Measurements from ENCODE around the gene CHCHD5.
A peak's percentile ranks its signal among the peaks of the same experiment; 100 is the strongest.

Gene CHCHD5

GRCh38 chr2:112626604-112627059 lies 42.2 kb downstream of the CHCHD5 start:
- peak; percentile 59 for DNase-seq

DNA sequence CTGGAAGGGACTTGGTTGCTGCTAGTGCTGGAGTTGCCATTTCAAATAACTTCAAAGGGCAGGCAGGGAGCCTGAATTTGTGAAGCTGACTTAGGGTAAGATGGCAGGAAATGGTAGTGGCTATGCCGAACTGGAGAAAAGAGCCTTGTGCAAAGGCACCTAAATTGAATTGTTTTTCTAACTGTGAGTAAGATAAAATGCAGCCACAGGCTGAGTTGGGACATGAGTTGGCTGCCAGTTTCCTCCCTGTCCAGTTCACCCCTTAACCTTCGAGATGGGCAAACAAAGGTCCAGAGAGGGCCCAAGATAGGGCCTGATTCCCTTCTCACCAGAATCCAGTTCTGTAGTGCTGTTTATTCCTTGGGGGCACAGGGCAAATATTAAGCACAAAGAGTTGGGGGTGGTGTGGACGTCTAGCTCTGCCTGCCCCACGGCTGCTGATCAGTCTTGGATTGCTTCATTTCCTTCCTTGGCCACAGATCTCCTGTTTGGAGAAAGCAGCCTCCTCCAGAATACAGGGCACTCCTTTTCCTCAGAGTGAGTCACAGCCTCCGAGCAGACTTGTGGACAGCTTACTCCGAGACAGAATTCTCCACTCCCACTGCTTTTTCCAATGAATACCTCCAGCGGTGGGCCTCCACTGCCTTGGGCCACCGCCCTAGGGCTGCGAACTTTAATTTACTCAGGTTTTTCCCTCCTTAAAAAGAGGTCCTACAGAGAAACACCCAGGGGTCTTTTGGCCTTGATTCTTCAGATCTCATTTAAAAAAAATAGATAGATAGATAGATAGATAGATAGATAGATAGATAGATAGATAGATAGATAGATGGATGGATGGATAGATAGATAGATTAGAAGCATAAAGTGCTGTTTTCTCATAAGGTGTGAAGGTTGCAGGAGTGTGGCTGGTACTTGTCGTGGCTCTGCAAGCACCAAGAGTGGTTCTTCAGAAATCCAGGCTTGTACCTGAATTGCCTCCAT lies 42.9 kb downstream of the CHCHD5 start:
- DNase-seq = no peak

GRCh38 chr2:112629224-112629623 lies 44.8 kb downstream of the CHCHD5 start:
- DNase-seq = no peak

- DNase-seq = no peak
These were observed 45.4 kb downstream of the CHCHD5 start for GRCh38 chr2:112629823-112630222.

DNA sequence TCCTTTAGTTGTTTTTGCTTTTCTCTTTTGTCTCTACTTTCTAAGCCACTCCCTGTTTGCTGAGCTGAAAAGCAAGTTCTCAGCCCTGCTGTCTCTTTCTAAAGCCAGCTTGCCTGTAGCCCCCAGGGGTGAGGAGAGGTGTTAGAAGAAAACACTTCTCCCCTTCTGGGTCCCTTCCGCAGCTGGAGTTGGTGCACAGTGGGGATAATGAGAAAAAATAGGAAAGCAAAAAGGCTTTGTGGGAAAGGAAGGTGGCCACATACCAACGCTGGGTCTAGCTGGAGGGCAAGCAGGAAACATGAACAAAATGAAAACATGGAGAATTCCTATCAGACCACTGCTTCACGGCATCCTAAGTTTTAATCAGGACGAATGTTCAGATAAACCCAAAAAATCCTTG lies 45.9 kb downstream of the CHCHD5 start:
- DNase-seq = no peak

DNA sequence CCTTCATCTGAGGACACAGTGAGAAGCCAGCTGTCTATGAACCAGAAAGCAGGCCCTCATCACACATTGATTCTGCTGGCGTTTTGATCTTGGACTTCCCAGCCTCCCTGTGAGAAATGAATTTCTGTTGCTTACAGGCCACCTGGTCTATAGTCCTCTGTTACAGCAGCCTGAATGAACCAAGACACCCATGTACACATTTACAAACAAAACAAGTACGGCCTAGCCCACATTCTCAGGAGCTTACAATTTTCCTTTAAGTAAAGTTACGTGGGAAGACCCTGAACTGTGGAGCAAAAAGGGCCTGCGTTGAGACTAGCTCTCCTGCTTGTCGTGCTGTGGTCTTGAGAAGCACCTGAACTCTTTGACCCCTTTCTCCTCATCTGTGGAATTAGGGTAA lies 49.3 kb downstream of the CHCHD5 start:
- DNase-seq = no peak

GRCh38 chr2:112634153-112634873 lies 49.9 kb downstream of the CHCHD5 start:
- DNase-seq = no peak

GRCh38 chr2:112634874-112635157 lies 50.4 kb downstream of the CHCHD5 start:
- no peak for DNase-seq

- DNase-seq = no peak
These were observed 52.3 kb downstream of the CHCHD5 start for GRCh38 chr2:112636605-112637288.

DNA sequence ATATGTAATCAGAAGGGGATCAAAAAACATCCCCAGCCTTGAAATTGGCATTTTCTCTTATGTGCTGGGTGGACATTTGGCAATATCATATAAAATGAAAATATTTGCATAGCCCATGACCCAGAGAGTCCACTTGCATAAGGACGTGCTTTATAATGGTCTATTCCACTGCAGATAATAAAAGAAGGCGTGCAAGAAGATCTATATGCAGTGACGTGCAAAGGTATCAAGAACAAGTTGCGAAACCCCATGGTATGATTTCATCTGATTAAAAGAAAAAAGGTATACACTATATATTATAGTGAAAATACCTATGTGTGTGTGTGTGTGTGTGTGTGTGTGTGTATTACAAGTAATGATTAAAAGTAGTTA lies 52.9 kb downstream of the CHCHD5 start:
- no peak for DNase-seq
